Activated T-cell treated with anti-CD3 and anti-CD28 coated beads, Interleukin-2, amount 50 U/mL, for 24 hours (primary cell): Measurements from ENCODE around the gene TCEA2.

Experiments
- DNase-seq: peaks from one replicate; pipeline ENCODE4 v3.0.0-alpha.2; 2020
- H3K27ac Mint-ChIP-seq: 2 replicates; pipeline ENCODE4 v1.8.0; 2020; ENCODE audit warnings: mild to moderate bottlenecking, mixed read lengths
- H3K27me3 Mint-ChIP-seq: 2 replicates; pipeline ENCODE4 v1.8.0; 2020; ENCODE audit warnings: mixed read lengths
- H3K36me3 Mint-ChIP-seq: 2 replicates; pipeline ENCODE4 v1.8.0; 2020; ENCODE audit warnings: low read depth, mixed read lengths
- H3K4me1 Mint-ChIP-seq: 2 replicates; pipeline ENCODE4 v1.8.0; 2020; ENCODE audit warnings: low read depth, mixed read lengths
- H3K4me3 Mint-ChIP-seq: 2 replicates; pipeline ENCODE4 v1.8.0; 2020; ENCODE audit warnings: mild to moderate bottlenecking, moderate library complexity, mixed read lengths
- H3K9me3 Mint-ChIP-seq: 2 replicates; pipeline ENCODE4 v1.8.0; 2020; ENCODE audit warnings: mixed read lengths

TCEA2 gene

DNA sequence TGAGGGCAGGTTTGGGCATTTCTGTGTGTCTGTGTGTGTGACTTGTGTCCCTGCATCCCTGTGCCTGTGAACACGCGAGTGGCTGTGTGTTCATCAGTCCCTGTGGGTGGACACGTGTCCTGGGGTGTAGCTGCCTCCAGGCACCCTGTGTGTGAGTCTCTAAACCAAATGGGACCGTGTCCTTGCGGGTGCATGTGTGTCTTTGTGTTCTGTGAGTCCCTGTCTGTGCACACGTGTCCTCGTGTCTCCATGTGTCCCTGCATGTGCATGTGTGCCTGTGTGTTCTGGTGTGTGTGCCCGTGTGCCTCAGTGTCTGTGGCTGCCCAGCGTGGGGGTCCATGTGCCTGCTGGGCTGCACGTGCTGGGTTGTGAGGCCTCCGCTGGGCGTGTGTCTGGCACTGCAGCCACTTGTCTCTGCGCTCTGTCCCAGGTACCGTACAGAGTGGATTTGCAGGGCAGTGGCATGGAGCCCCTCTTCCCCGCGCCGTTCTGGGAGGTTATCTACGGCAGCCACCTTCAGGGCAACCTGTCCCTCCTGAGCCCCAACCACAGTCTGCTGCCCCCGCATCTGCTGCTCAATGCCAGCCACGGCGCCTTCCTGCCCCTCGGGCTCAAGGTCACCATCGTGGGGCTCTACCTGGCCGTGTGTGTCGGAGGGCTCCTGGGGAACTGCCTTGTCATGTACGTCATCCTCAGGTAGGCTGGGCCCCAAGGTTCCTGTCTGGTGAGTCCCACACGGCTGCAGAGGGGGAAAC lies 29.4 kb downstream of the TCEA2 start:
- H3K4me1 Mint-ChIP-seq: peaks cover 1% of the 10 kb centered on the region
- peaks cover 3% of the 10 kb centered on the region for H3K9me3 Mint-ChIP-seq
- no peak overlapping the region for H3K27ac Mint-ChIP-seq
- H3K4me3 Mint-ChIP-seq: no peak overlapping the region
- DNase-seq: no peak
- no peaks in the 10 kb centered on the region for H3K27me3 Mint-ChIP-seq
- H3K36me3 Mint-ChIP-seq: no peaks in the 10 kb centered on the region

DNA sequence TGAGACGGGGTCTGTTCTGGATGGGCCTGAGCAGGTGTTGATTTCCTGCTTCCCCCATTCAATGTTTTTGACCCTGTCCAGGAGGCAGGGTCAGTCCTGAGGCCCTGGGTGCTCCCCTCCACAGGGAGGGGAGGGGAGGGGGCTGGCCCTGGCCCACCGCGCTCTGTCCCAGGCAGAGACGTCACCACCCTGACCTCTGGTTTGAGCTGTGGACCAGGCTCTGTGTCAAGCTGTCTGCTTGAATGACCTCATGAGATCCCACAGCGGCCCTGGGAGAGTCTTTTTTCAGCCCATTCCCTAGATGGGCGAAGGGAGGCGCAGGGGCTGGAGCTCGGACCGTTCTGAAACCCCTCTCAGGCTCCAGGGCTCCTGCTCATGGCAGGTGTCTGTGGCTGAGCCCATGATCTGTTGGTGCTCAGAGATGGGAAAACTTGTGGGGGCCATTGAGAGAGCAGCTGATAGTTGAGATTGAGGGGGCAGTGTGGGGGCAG lies 30.1 kb downstream of the TCEA2 start:
- Mint-ChIP-seq H3K27ac (peak overlapping the region; percentile 52), H3K4me1 (peaks cover 1% of the 10 kb centered on the region)
- DNase-seq: no peak

DNA sequence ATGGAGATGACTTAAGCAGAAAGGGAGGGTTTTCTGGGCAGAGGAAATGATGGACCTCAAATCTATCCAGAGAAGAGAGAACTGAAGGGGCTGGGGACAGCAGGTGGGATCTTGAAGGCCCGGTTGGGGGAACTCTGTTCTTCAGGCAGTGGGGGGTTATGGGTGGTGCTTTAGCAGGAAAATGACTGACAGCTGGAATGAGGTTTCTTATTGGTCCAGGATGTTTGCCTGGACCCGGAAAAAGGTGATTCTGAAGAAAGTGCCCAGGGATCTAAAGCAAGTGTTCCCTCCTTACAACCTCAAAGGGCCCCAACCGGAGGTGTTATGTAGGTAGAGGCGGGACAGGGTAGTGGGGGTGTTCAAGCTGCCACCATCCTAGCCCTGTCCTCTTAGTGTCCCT lies 32.5 kb downstream of the TCEA2 start:
- H3K9me3 Mint-ChIP-seq: peaks cover 3% of the 10 kb centered on the region
- no peaks in the 10 kb centered on the region for H3K27me3 Mint-ChIP-seq
- no peak overlapping the region for H3K4me3 Mint-ChIP-seq
- peaks cover 6% of the 10 kb centered on the region for H3K4me1 Mint-ChIP-seq
- H3K36me3 Mint-ChIP-seq: no peaks in the 10 kb centered on the region
- no peak for DNase-seq
- H3K27ac Mint-ChIP-seq: no peak overlapping the region

More for the DNA sequence above, 30.1 kb downstream of the TCEA2 start:
- Mint-ChIP-seq H3K9me3 (peaks cover 3% of the 10 kb centered on the region), H3K4me3 (no peak overlapping the region), H3K27me3 (no peaks in the 10 kb centered on the region), H3K36me3 (no peaks in the 10 kb centered on the region)

- H3K27ac Mint-ChIP-seq: no peak overlapping the region
- peaks cover under 1% of the 10 kb centered on the region for H3K27me3 Mint-ChIP-seq
- no peak overlapping the region for H3K4me3 Mint-ChIP-seq
- H3K4me1 Mint-ChIP-seq: peaks cover 9% of the 10 kb centered on the region
- no peaks in the 10 kb centered on the region for H3K36me3 Mint-ChIP-seq
- DNase-seq: no peak
- peaks cover 3% of the 10 kb centered on the region for H3K9me3 Mint-ChIP-seq
Observed at GRCh38 chr20:64095927-64096326, 32.9 kb downstream of the TCEA2 start.

DNA sequence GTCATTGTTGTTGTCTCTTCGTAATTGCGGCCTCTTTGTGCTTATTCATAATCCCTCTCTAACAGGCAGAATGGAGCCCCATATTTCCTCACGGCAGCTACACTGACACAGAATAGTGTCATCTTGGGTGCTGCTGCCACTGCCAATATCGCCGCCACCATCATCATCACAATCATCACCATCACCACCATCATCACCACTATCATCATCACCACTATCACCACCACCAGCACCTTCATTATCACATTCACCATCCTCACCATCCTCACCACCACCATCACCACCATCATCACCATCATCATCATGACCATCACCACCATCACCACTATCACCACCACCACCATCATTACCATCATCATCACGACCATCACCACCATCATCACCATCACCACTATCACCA lies 33.5 kb downstream of the TCEA2 start:
- Mint-ChIP-seq H3K9me3 (peaks cover 3% of the 10 kb centered on the region), H3K36me3 (no peaks in the 10 kb centered on the region), H3K27me3 (peaks cover 7% of the 10 kb centered on the region), H3K27ac (no peak overlapping the region), H3K4me3 (no peak overlapping the region), H3K4me1 (peaks cover 15% of the 10 kb centered on the region)
- DNase-seq: no peak

DNA sequence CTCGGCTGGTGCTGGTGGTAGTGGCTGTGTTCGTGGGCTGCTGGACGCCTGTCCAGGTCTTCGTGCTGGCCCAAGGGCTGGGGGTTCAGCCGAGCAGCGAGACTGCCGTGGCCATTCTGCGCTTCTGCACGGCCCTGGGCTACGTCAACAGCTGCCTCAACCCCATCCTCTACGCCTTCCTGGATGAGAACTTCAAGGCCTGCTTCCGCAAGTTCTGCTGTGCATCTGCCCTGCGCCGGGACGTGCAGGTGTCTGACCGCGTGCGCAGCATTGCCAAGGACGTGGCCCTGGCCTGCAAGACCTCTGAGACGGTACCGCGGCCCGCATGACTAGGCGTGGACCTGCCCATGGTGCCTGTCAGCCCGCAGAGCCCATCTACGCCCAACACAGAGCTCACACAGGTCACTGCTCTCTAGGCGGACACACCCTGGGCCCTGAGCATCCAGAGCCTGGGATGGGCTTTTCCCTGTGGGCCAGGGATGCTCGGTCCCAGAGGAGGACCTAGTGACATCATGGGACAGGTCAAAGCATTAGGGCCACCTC lies 35.5 kb downstream of the TCEA2 start:
- Mint-ChIP-seq H3K36me3 (no peaks in the 10 kb centered on the region), H3K27ac (no peak overlapping the region), H3K4me3 (no peak overlapping the region), H3K9me3 (peaks cover 3% of the 10 kb centered on the region), H3K4me1 (peaks cover 17% of the 10 kb centered on the region), H3K27me3 (peaks cover 18% of the 10 kb centered on the region)
- DNase-seq: no peak

GRCh38 chr20:64099086-64099786 lies 36.2 kb downstream of the TCEA2 start:
- peaks cover 17% of the 10 kb centered on the region for H3K4me1 Mint-ChIP-seq
- H3K27ac Mint-ChIP-seq: no peak overlapping the region
- peaks cover 25% of the 10 kb centered on the region for H3K27me3 Mint-ChIP-seq
- H3K9me3 Mint-ChIP-seq: peaks cover 3% of the 10 kb centered on the region
- no peak for DNase-seq
- no peaks in the 10 kb centered on the region for H3K36me3 Mint-ChIP-seq
- H3K4me3 Mint-ChIP-seq: no peak overlapping the region

GRCh38 chr20:64099880-64100565 lies 37.0 kb downstream of the TCEA2 start:
- DNase-seq: no peak
- Mint-ChIP-seq H3K9me3 (peaks cover 3% of the 10 kb centered on the region), H3K27ac (no peak overlapping the region), H3K36me3 (no peaks in the 10 kb centered on the region), H3K4me3 (no peak overlapping the region), H3K27me3 (peaks cover 26% of the 10 kb centered on the region), H3K4me1 (peaks cover 17% of the 10 kb centered on the region)

- Mint-ChIP-seq H3K27me3 (peaks cover 26% of the 10 kb centered on the region), H3K27ac (no peak overlapping the region), H3K4me3 (no peak overlapping the region), H3K9me3 (peaks cover 3% of the 10 kb centered on the region), H3K36me3 (no peaks in the 10 kb centered on the region), H3K4me1 (peaks cover 17% of the 10 kb centered on the region)
- no peak for DNase-seq
Observed at GRCh38 chr20:64100566-64100888, 37.5 kb downstream of the TCEA2 start.

DNA sequence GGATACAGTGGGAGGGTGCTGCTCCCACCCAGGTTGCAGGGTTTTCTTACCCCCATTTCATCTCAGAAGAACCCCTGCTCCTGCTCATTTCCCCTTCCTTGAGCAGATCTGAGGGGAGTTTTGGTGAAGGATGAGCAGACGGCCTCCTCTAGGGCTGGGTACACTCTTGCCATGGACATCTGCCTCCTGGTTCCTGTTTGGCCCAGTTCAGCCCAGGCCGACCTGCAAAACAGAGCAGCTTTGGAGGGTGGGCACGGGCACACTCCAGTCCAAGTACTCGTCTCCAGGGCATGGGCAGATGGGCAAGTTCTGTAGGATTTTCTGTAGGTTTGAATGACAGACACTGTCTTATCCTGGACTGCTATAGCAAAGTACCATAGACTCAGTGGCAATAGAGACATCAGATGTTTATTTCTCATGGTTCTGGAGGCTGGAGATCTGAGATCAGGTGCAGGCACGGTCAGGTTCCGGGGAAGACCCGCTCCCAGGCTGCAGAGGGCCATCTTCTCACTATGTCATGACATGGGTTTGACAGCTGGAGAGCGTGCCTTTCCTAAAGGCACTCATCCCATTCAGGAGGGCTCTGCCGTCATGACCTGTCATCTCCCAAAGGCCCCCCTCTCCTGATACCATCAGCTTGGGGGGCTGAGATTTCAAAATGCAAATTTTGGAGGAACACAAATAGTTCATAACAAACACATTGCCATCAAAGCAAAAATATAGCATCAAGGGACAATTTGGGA lies 38.1 kb downstream of the TCEA2 start:
- no peak for DNase-seq
- Mint-ChIP-seq H3K27ac (no peak overlapping the region), H3K4me1 (peaks cover 17% of the 10 kb centered on the region), H3K4me3 (peak overlapping the region; percentile 2), H3K9me3 (peaks cover 3% of the 10 kb centered on the region), H3K36me3 (no peaks in the 10 kb centered on the region), H3K27me3 (peaks cover 26% of the 10 kb centered on the region)

DNA sequence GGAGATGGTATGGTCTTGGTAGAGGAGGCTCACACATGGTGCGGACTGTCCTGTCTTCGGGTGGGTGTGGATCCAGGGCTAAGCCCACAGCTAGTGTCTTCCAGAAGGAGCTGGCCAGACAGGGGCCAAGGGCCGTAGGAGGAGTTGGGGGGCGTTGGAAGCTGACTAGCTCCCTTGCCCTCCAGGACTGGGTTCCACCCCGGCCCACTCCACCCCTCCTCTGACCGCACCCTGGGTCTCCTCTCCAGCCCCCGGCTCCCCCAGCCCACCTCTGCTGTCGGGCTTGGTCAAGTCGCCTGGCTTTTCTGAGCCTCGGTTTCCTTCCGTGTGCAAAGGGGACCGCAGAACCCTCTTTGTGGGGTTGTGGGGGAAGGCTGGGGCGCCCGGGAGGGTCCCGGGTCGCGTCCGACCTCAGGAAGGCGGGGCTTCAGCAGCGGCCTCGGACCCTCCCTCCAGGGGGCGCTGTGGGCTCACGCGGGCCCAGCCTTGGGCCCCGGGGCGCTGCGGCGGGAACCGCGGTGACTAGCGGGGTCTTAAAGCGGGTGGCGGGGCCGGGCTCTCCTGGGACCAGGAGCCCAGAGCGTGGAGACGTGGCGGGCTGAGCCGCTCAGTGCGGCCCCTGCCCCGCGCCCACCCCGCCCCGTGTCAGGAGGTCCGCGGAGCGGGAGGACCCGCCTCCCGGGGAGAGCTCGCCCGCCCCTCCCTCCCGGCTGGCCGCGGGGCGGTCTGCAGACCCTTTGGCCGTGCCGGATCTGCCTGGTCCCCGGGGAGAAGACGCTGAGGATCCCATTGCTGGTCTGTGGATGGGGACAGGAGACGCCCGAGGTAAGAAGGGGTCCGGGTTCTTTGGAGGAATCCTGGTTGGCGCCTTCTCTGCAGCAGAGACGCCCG lies 39.0 kb downstream of the TCEA2 start:
- Mint-ChIP-seq H3K9me3 (no peaks in the 10 kb centered on the region), H3K4me1 (peaks cover 17% of the 10 kb centered on the region), H3K4me3 (peak overlapping the region; percentile 2), H3K27ac (no peak overlapping the region), H3K36me3 (no peaks in the 10 kb centered on the region), H3K27me3 (peaks cover 26% of the 10 kb centered on the region)
- peak; percentile 83 for DNase-seq

DNA sequence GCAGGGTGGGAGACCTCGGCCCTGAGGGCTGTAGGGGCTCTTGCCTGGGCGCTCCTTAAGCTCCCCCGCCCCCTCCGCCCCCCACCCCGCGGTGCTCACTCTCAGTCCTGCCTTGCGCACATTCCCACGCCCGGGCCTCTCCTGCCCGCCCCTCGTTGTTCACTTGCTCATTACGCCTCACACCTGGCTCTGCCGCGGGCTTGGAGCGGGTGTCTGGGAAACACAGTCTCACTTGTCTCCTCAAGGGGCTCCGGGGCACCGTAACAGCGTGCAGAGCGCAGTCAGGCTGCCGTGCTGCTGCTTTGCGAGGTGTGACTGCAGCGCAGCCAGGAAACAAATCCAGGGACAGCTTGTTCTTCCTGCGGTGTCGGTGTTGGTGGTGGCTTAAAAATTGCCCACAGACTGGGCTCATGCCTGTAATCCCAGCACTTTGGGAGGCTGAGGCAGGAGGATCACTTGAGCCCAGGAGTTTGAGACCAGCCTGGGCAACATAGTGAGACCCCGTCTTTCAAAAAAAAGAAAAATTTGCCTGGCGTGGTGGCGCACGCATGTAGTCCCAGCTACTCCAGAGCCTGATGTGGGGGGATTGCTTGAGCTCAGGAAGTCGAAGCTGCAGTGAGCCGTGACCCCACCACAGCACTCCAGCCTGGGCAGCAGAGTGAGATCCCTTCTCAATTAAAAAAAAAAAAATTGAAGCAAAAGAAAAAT lies 39.8 kb downstream of the TCEA2 start:
- Mint-ChIP-seq H3K4me3 (peak overlapping the region; percentile 39), H3K4me1 (peaks cover 21% of the 10 kb centered on the region), H3K27ac (no peak overlapping the region), H3K9me3 (no peaks in the 10 kb centered on the region), H3K27me3 (peaks cover 26% of the 10 kb centered on the region), H3K36me3 (no peaks in the 10 kb centered on the region)
- no peak for DNase-seq
